Endothelial cell (in vitro differentiated cells): Measurements from ENCODE around the gene EPC2. TPM values are rescaled to one million over a fixed set of nuclear protein-coding genes. Genes with fewer than 3 reads are reported as not detected.
A peak's percentile ranks its signal among the peaks of the same experiment; 100 is the strongest.

Source experiments
- DNase-seq: peaks from one replicate; pipeline ENCODE4 v3.0.0; 2021; ENCODE audit warnings: low spot score
- H3K27ac Mint-ChIP-seq: one replicate; pipeline ENCODE4 v1.8.0; 2021; ENCODE audit warnings: mixed read lengths, inconsistent platforms; ENCODE audit not compliant: unreplicated experiment
- H3K27me3 Mint-ChIP-seq: one replicate; pipeline ENCODE4 v1.8.0; 2021; ENCODE audit warnings: mild to moderate bottlenecking, moderate library complexity, mixed read lengths, inconsistent platforms; ENCODE audit not compliant: unreplicated experiment
- H3K36me3 Mint-ChIP-seq: one replicate; pipeline ENCODE4 v1.8.0; 2021; ENCODE audit warnings: mild to moderate bottlenecking, low read depth, mixed read lengths, inconsistent platforms; ENCODE audit not compliant: unreplicated experiment
- H3K4me1 Mint-ChIP-seq: one replicate; pipeline ENCODE4 v1.8.0; 2021; ENCODE audit warnings: mild to moderate bottlenecking, mixed read lengths, inconsistent platforms; ENCODE audit not compliant: unreplicated experiment
- H3K4me3 Mint-ChIP-seq: one replicate; pipeline ENCODE4 v1.8.0; 2021; ENCODE audit warnings: mild to moderate bottlenecking, mixed read lengths, inconsistent platforms; ENCODE audit not compliant: unreplicated experiment
- H3K9me3 Mint-ChIP-seq: one replicate; pipeline ENCODE4 v1.8.0; 2021; ENCODE audit warnings: mixed read lengths, inconsistent platforms; ENCODE audit not compliant: unreplicated experiment
- total RNA-seq: library from RNA; stranded (reverse); fragmentation: NEBNext Ultra II Directional; extraction: Animal tissue kit (Norgen Biotek cat#: 25700); gene quantifications from one replicate; pipeline ENCODE4 v1.2.1, GENCODE V29; 2021; ENCODE audit not compliant: unreplicated experiment
- TF ChIP-seq, protein P1 (sequence below): fragments of 200-600 bp; sonication (generic); IDR thresholded peaks from one replicate; pipeline ENCODE4 v1.5.0; 2021; ENCODE audit warnings: antibody characterized with exemption; ENCODE audit not compliant: unreplicated experiment

Gene EPC2
- total RNA-seq, 1 donor from 2014 or later, result 31.4 TPM

- peaks cover 6% of the 10 kb centered on the region for H3K27me3 Mint-ChIP-seq
- H3K27ac Mint-ChIP-seq, result no peak overlapping the region
- H3K9me3 Mint-ChIP-seq, result no peaks in the 10 kb centered on the region
- no peak overlapping the region for H3K4me3 Mint-ChIP-seq
- DNase-seq, result no peak
- H3K4me1 Mint-ChIP-seq, result peaks cover 24% of the 10 kb centered on the region
- TF ChIP-seq, protein P1, sequence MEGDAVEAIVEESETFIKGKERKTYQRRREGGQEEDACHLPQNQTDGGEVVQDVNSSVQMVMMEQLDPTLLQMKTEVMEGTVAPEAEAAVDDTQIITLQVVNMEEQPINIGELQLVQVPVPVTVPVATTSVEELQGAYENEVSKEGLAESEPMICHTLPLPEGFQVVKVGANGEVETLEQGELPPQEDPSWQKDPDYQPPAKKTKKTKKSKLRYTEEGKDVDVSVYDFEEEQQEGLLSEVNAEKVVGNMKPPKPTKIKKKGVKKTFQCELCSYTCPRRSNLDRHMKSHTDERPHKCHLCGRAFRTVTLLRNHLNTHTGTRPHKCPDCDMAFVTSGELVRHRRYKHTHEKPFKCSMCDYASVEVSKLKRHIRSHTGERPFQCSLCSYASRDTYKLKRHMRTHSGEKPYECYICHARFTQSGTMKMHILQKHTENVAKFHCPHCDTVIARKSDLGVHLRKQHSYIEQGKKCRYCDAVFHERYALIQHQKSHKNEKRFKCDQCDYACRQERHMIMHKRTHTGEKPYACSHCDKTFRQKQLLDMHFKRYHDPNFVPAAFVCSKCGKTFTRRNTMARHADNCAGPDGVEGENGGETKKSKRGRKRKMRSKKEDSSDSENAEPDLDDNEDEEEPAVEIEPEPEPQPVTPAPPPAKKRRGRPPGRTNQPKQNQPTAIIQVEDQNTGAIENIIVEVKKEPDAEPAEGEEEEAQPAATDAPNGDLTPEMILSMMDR, result no peak
- H3K36me3 Mint-ChIP-seq, result no peaks in the 10 kb centered on the region
Measured at GRCh38 chr2:148796735-148797512, 152.4 kb downstream of the EPC2 start.

DNA sequence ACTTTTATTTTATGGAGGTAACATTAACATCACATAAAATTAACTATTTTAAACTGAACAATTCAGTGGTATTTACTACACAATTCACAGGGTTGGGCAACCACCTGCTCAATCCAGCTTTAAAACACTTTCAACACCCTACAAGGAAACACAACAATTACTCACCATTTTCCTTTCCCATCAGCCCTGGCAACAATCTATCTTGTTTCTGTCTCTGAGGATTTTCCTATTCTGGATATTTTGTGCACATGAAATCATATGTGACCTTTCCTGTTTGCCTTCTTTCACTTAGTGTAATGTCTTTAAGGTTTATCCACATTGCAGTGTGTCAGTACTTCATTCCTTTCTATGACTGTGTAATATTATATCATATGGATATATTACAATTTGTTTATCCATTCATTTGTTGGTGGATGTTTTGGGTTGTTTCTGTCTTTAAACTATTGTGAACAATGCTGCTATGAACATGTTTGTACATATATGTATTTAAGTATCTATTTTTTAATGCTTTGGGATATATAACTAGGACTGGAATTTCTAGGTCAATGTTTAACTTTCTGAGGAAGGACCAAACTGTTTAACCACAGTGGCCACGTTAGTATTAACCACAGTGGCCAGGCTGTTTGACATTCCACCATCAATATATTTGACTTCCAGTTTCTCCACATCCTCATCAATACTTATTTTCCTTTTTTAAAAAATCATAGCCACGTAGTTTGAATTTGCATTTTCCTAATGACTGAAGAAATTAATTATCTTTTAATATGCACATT, 158.1 kb downstream of the EPC2 start:
- H3K4me3 Mint-ChIP-seq, result no peak overlapping the region
- DNase-seq, result no peak
- no peaks in the 10 kb centered on the region for H3K4me1 Mint-ChIP-seq
- peaks cover 4% of the 10 kb centered on the region for H3K27me3 Mint-ChIP-seq
- TF ChIP-seq, protein P1, result no peak
- no peaks in the 10 kb centered on the region for H3K36me3 Mint-ChIP-seq
- H3K27ac Mint-ChIP-seq, result no peak overlapping the region
- no peaks in the 10 kb centered on the region for H3K9me3 Mint-ChIP-seq

DNA sequence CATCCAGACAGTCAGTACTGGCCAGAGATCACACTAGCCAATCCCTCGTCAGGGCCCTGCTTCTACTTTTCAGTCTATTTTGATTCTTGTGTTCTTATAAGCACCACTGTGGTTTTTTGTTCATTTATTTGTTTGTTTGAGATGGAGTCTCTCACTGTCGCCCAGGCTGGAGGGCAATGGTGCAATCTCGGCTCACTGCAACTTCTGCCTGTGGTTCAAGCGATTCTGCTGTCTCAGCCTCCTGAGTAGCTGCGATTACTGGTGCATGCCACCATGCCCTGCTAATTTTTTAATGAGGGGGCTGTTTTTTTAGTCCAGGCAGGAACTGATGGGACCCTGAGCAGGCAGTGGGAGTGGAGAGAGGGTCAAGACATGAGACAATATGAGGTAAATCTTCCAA, 165.5 kb downstream of the EPC2 start:
- Mint-ChIP-seq H3K27ac (no peak overlapping the region), H3K9me3 (no peaks in the 10 kb centered on the region), H3K36me3 (no peaks in the 10 kb centered on the region), H3K4me3 (no peak overlapping the region), H3K4me1 (peaks cover 2% of the 10 kb centered on the region), H3K27me3 (peaks cover 4% of the 10 kb centered on the region)
- DNase-seq, result no peak
- TF ChIP-seq, protein P1, result no peak

GRCh38 chr2:148812306-148812705, 167.8 kb downstream of the EPC2 start:
- Mint-ChIP-seq H3K9me3 (no peaks in the 10 kb centered on the region), H3K27ac (no peak overlapping the region), H3K36me3 (no peaks in the 10 kb centered on the region), H3K4me3 (no peak overlapping the region), H3K27me3 (peaks cover 4% of the 10 kb centered on the region), H3K4me1 (peaks cover 2% of the 10 kb centered on the region)
- TF ChIP-seq, protein P1, result no peak
- DNase-seq, result no peak

DNA sequence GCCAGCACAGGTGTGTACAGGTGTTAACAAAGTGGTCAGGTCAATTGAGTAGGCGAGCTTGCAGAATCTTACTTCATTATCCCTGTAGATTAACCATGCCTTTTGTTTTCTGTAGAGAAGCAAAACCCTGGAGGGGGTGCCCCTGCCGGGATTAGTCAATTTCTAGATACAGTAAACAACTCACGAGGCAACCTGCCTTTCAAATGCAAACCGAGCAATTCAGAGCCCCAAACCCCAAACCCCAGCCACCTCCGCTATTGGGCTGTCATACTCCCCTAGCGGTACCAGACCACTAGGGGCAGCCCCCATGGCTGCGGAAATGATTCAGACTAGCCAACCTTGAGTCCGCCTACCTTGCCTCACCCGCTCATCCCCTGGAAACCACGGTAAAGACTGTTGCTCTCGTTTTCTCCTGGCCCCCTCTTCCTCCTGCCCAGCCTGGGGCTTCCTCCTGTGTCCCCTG, 169.1 kb downstream of the EPC2 start:
- DNase-seq, result peak; percentile 28
- H3K27ac Mint-ChIP-seq, result no peak overlapping the region
- H3K4me1 Mint-ChIP-seq, result peaks cover 2% of the 10 kb centered on the region
- TF ChIP-seq, protein P1, result peak; percentile 48
- no peaks in the 10 kb centered on the region for H3K27me3 Mint-ChIP-seq
- no peak overlapping the region for H3K4me3 Mint-ChIP-seq
- H3K9me3 Mint-ChIP-seq, result no peaks in the 10 kb centered on the region
- H3K36me3 Mint-ChIP-seq, result no peaks in the 10 kb centered on the region
